Measurements from ENCODE around the gene ARF1. TPM values are rescaled to one million over a fixed set of nuclear protein-coding genes. Genes with fewer than 3 reads are reported as not detected.

Gene ARF1
- total RNA-seq, 2 donors from 2014 or later, result 322 to 372 TPM

GRCh38 chr1:228039986-228040385, 42.5 kb upstream of the ARF1 start:
- no peak overlapping the region for H3K4me3 Mint-ChIP-seq
- no peaks in the 10 kb centered on the region for H3K36me3 Mint-ChIP-seq (ENCODE audit: low read depth)
- H3K36me3 ChIP-seq (ENCODE audit: control insufficient read depth, insufficient read depth, low read length), result no peaks in the 10 kb centered on the region
- no peak overlapping the region for H3K27ac Mint-ChIP-seq
- DNase-seq, result no peak
- no peak overlapping the region for H3K27ac ChIP-seq (ENCODE audit: low read depth, low read length)
- H3K27me3 ChIP-seq (ENCODE audit: control insufficient read depth, insufficient read depth, low read length, poor library complexity, severe bottlenecking), result peaks cover 48% of the 10 kb centered on the region
- no peak for TF ChIP-seq CTCF (conservative IDR thresholded peaks at IDR 0.05)
- no peak overlapping the region for H3K9ac ChIP-seq (ENCODE audit: extremely low read depth, low read length, poor library complexity, severe bottlenecking)
- no peaks in the 10 kb centered on the region for H3K9me3 ChIP-seq (ENCODE audit: control insufficient read depth, low read length)
- H3K27me3 Mint-ChIP-seq (ENCODE audit: insufficient read depth), result peaks cover 51% of the 10 kb centered on the region
- no peaks in the 10 kb centered on the region for H3K9me3 Mint-ChIP-seq
- H3K4me3 ChIP-seq (ENCODE audit: low read length), result no peak overlapping the region
- H3K4me1 ChIP-seq (ENCODE audit: control insufficient read depth, insufficient read depth, low read length), result peaks cover 4% of the 10 kb centered on the region
- H3K4me1 Mint-ChIP-seq, result peaks cover 3% of the 10 kb centered on the region
- 82 to 100% methylated on average over 2 to 3 of the region's 3 CpGs for WGBS, 2 experiments (ENCODE audit: insufficient coverage in 1 of 2, insufficient read length in 1 of 2)

- H3K4me1 Mint-ChIP-seq, result peaks cover 3% of the 10 kb centered on the region
- Histone ChIP-seq H3K4me3 (ENCODE audit: low read length) (no peak overlapping the region), H3K9ac (ENCODE audit: extremely low read depth, low read length, poor library complexity, severe bottlenecking) (no peak overlapping the region), H3K36me3 (ENCODE audit: control insufficient read depth, insufficient read depth, low read length) (no peaks in the 10 kb centered on the region), H3K27ac (ENCODE audit: low read depth, low read length) (no peak overlapping the region), H3K4me1 (ENCODE audit: control insufficient read depth, insufficient read depth, low read length) (peaks cover 4% of the 10 kb centered on the region), H3K27me3 (ENCODE audit: control insufficient read depth, insufficient read depth, low read length, poor library complexity, severe bottlenecking) (peaks cover 48% of the 10 kb centered on the region), H3K9me3 (ENCODE audit: control insufficient read depth, low read length) (no peaks in the 10 kb centered on the region)
- WGBS, 2 experiments (ENCODE audit: insufficient coverage in 1 of 2, insufficient read length in 1 of 2), result 75 to 86% methylated on average over 2 of the region's 2 CpGs
- no peaks in the 10 kb centered on the region for H3K9me3 Mint-ChIP-seq
- peaks cover 59% of the 10 kb centered on the region for H3K27me3 Mint-ChIP-seq (ENCODE audit: insufficient read depth)
- H3K4me3 Mint-ChIP-seq, result no peak overlapping the region
- no peak overlapping the region for H3K27ac Mint-ChIP-seq
- no peak for TF ChIP-seq CTCF (conservative IDR thresholded peaks at IDR 0.05)
- H3K36me3 Mint-ChIP-seq (ENCODE audit: low read depth), result no peaks in the 10 kb centered on the region
- no peak for DNase-seq
Observed at GRCh38 chr1:228041316-228041715, 41.2 kb upstream of the ARF1 start.

- no peak for DNase-seq
- Histone ChIP-seq H3K9ac (ENCODE audit: extremely low read depth, low read length, poor library complexity, severe bottlenecking) (no peak overlapping the region), H3K4me3 (ENCODE audit: low read length) (no peak overlapping the region), H3K27ac (ENCODE audit: low read depth, low read length) (no peak overlapping the region), H3K9me3 (ENCODE audit: control insufficient read depth, low read length) (no peaks in the 10 kb centered on the region), H3K27me3 (ENCODE audit: control insufficient read depth, insufficient read depth, low read length, poor library complexity, severe bottlenecking) (peaks cover 48% of the 10 kb centered on the region), H3K36me3 (ENCODE audit: control insufficient read depth, insufficient read depth, low read length) (no peaks in the 10 kb centered on the region), H3K4me1 (ENCODE audit: control insufficient read depth, insufficient read depth, low read length) (peaks cover 1% of the 10 kb centered on the region)
- Mint-ChIP-seq H3K27ac (no peak overlapping the region), H3K4me1 (peaks cover 3% of the 10 kb centered on the region), H3K4me3 (no peak overlapping the region), H3K9me3 (no peaks in the 10 kb centered on the region), H3K36me3 (ENCODE audit: low read depth) (no peaks in the 10 kb centered on the region), H3K27me3 (ENCODE audit: insufficient read depth) (peaks cover 51% of the 10 kb centered on the region)
- no peak for TF ChIP-seq CTCF (conservative IDR thresholded peaks at IDR 0.05)
Observed at GRCh38 chr1:228042508-228042907, 40.0 kb upstream of the ARF1 start.

Data from endodermal cell (in vitro differentiated cells).